ENCODE measurements around the gene CBX3.
A peak's percentile ranks its signal among the peaks of the same experiment; 100 is the strongest.

DNA sequence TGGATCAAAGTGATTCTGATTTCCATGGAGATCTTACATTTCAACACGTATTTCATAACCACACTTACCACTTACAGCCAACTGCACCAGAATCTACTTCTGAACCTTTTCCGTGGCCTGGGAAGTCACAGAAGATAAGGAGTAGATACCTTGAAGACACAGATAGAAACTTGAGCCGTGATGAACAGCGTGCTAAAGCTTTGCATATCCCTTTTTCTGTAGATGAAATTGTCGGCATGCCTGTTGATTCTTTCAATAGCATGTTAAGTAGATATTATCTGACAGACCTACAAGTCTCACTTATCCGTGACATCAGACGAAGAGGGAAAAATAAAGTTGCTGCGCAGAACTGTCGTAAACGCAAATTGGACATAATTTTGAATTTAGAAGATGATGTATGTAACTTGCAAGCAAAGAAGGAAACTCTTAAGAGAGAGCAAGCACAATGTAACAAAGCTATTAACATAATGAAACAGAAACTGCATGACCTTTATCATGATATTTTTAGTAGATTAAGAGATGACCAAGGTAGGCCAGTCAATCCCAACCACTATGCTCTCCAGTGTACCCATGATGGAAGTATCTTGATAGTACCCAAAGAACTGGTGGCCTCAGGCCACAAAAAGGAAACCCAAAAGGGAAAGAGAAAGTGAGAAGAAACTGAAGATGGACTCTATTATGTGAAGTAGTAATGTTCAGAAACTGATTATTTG is 16.3 kb upstream of the CBX3 start:
- TF ChIP-seq, protein P1, sequence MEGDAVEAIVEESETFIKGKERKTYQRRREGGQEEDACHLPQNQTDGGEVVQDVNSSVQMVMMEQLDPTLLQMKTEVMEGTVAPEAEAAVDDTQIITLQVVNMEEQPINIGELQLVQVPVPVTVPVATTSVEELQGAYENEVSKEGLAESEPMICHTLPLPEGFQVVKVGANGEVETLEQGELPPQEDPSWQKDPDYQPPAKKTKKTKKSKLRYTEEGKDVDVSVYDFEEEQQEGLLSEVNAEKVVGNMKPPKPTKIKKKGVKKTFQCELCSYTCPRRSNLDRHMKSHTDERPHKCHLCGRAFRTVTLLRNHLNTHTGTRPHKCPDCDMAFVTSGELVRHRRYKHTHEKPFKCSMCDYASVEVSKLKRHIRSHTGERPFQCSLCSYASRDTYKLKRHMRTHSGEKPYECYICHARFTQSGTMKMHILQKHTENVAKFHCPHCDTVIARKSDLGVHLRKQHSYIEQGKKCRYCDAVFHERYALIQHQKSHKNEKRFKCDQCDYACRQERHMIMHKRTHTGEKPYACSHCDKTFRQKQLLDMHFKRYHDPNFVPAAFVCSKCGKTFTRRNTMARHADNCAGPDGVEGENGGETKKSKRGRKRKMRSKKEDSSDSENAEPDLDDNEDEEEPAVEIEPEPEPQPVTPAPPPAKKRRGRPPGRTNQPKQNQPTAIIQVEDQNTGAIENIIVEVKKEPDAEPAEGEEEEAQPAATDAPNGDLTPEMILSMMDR (IDR thresholded peaks at IDR 0.05): no peak
- TF ChIP-seq POLR2A (IDR thresholded peaks at IDR 0.05): peak in 1 of 3 donors; percentile 5

Data from body of pancreas (tissue), 4 donors.